AG04450 (cell line): ENCODE measurements around the gene YARS1. TPM values are rescaled to one million over a fixed set of nuclear protein-coding genes. Genes with fewer than 3 reads are reported as not detected.
A peak's percentile ranks its signal among the peaks of the same experiment; 100 is the strongest.

Experiments
- CTCF ChIA-PET: fragments of 300-600, 350-600 bp; formaldehyde crosslinking; extraction: SDS; loops from one replicate; lab custom pipeline; 2022; ENCODE audit warnings: antibody characterized with exemption, inconsistent platforms; lab: Charles Lee
- POLR2A ChIA-PET: fragments of 350-600 bp; formaldehyde crosslinking; extraction: SDS; loops from one replicate; lab custom pipeline; 2021; ENCODE audit warnings: antibody characterized with exemption, inconsistent platforms; lab: Yijun Ruan, JAX
- DNase-seq: peaks from one replicate; pipeline ENCODE4 v3.0.0-alpha.2; 2011; ENCODE audit warnings: low read depth, low spot score
- H3K27ac ChIP-seq: one replicate; pipeline ENCODE4 v1.5.1; 2012; ENCODE audit warnings: low read depth, low read length, control low read depth
- H3K27me3 ChIP-seq: one replicate; pipeline ENCODE4 v1.6.0; 2012; ENCODE audit warnings: low read length; ENCODE audit not compliant: control insufficient read depth, insufficient read depth
- H3K4me3 ChIP-seq: 2 replicates; pipeline ENCODE4 v1.5.1; 2011; ENCODE audit warnings: mild to moderate bottlenecking, low read depth, low read length, control low read depth
- H3K9me3 ChIP-seq: 2 replicates; pipeline ENCODE4 v1.5.1; 2012; ENCODE audit warnings: low read length; ENCODE audit not compliant: control insufficient read depth, insufficient read depth
- polyA plus RNA-seq: library from polyadenylated mRNA; depleted of rRNA; stranded (reverse); fragments of >200 nt; gene quantifications from 2 replicates; pipeline ENCODE4 v1.2.3, GENCODE V29; 2011
- TF ChIP-seq, protein P1 (sequence below): IDR thresholded peaks from 2 replicates; pipeline ENCODE4 v1.5.1; 2011; ENCODE audit warnings: low read depth, low read length, control low read depth, inconsistent platforms

YARS1 gene
- polyA plus RNA-seq, 1 experiment: 105 TPM

DNA sequence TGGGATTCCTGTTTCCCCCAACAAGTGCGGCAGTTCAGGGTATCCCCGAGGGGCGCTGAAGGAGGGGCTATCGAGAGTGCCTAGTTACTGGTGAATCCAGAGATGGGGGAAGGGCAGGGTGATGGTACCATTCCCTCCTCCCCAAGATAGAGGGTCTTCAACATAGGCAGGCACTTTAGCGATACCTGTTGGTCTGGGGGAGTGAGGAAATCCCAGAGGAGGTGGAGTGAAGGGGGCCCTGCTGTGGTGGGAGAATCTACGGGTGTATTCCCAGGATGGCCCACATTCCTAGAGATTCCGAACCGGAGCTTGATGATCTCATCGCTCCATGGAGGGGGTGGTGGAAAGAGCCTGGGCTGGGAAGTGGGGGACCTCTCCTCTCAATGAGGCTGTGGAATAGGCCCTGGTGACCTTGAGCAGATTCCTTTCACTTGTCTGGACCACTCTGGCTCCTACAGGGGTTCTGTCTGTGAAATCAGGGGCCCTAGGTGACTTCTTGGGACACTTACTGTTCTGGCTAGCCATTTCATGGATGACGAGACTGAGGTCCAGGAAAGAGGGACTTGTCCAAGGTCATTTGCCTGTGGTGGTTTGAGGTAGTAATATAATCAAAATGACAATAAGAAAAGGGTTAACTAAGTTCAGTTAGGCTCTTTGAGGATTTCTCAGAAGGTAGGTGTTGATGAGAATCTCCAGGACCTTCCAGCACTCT is 61.9 kb downstream of the YARS1 start:
- CTCF ChIA-PET: no interaction called here
- TF ChIP-seq, protein P1, sequence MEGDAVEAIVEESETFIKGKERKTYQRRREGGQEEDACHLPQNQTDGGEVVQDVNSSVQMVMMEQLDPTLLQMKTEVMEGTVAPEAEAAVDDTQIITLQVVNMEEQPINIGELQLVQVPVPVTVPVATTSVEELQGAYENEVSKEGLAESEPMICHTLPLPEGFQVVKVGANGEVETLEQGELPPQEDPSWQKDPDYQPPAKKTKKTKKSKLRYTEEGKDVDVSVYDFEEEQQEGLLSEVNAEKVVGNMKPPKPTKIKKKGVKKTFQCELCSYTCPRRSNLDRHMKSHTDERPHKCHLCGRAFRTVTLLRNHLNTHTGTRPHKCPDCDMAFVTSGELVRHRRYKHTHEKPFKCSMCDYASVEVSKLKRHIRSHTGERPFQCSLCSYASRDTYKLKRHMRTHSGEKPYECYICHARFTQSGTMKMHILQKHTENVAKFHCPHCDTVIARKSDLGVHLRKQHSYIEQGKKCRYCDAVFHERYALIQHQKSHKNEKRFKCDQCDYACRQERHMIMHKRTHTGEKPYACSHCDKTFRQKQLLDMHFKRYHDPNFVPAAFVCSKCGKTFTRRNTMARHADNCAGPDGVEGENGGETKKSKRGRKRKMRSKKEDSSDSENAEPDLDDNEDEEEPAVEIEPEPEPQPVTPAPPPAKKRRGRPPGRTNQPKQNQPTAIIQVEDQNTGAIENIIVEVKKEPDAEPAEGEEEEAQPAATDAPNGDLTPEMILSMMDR: no peak
- Histone ChIP-seq H3K27ac (no peak overlapping the region), H3K9me3 (no peaks in the 10 kb centered on the region), H3K27me3 (no peaks in the 10 kb centered on the region), H3K4me3 (peak overlapping the region; percentile 58)
- POLR2A ChIA-PET: interaction anchor here (0.7 kb wide), 1 partner anchor 105 kb away, joined by 3 read pairs; the partner anchor contains the start of gene RBBP4
- DNase-seq: no peak

DNA sequence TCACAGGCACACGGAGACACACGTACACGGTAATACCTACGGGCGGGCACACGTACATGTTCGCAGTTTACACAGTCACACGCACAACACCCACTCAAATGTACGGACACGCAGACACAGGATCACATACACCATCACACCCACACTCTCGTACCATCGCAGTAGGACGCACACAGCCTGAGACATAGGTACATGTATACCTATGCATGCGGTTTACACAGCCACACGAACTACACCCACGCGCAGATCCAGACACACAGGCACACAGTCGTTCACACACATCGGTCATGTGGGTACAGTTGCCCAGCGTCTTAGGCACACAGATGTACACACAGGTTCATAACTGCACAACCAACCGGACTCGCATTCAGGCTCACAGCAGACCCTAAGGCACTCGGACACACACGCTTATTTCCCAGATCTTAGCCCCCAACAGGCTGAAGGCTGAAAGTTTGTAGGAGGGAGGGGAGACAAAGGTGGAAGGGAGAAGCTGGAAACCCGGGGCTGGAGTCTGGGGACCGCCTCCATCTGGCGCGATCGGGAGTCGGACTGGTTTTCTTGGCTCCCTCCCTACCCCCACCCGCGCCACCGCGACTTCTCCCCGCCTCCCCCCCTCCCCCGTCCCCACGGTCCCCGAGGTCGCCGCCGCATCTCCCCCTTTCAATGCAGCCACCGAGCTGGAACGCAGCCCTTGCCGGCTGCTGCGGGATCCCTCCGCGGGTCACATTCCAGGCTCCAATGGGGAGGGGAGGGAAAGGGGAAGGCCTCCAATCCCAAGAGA is 62.7 kb downstream of the YARS1 start:
- ChIA-PET CTCF (interaction anchor here (0.6 kb wide), 2 partner anchors 18 to 42 kb away, joined by 3 to 9 read pairs; no protein-coding TSS in a partner anchor), POLR2A (interaction anchor here (0.8 to 1.0 kb wide), 2 partner anchors 15 to 51 kb away, joined by 3 to 5 read pairs; partner anchors contain the start of gene SYNC)
- no peak overlapping the region for H3K27ac ChIP-seq
- no peaks in the 10 kb centered on the region for H3K9me3 ChIP-seq
- H3K4me3 ChIP-seq: peak overlapping the region; percentile 58
- TF ChIP-seq, protein P1: no peak
- no peak for DNase-seq
- no peaks in the 10 kb centered on the region for H3K27me3 ChIP-seq

- POLR2A ChIA-PET: interaction anchor here (0.8 to 1.0 kb wide), 2 partner anchors 16 to 51 kb away, joined by 3 to 5 read pairs; partner anchors contain the start of gene SYNC
- CTCF ChIA-PET: interaction anchor here (0.6 kb wide), 4 partner anchors 19 to 275 kb away, joined by 3 to 9 read pairs (median 3); no protein-coding TSS in a partner anchor
- no peak overlapping the region for H3K27ac ChIP-seq
- H3K27me3 ChIP-seq: no peaks in the 10 kb centered on the region
- no peak for DNase-seq
- H3K4me3 ChIP-seq: peak overlapping the region; percentile 58
- no peaks in the 10 kb centered on the region for H3K9me3 ChIP-seq
- TF ChIP-seq, protein P1: no peak
Measured at GRCh38 chr1:32753532-32754316, 63.4 kb downstream of the YARS1 start.

- TF ChIP-seq, protein P1: no peak
- H3K9me3 ChIP-seq: no peaks in the 10 kb centered on the region
- H3K27me3 ChIP-seq: no peaks in the 10 kb centered on the region
- H3K4me3 ChIP-seq: no peak overlapping the region
- ChIA-PET POLR2A (no interaction called here), CTCF (interaction anchor here (1.5 kb wide), 1 partner anchor 38 kb away, joined by 8 read pairs; no protein-coding TSS in a partner anchor)
- DNase-seq: no peak
- no peak overlapping the region for H3K27ac ChIP-seq
Measured at GRCh38 chr1:32749771-32750170, 67.4 kb downstream of the YARS1 start.
